Tibial artery (tissue), 4 donors: ENCODE results near the gene ADRB1.

Source experiments
- DNase-seq, 2 donors: peaks; one replicate each; pipeline ENCODE4 v3.0.0-alpha.2; 2019
- H3K27ac ChIP-seq, 2 donors: fragments of 200-600 bp; sonication (generic) in 1 of 2; 1 replicate in 1 of 2; 2 replicates in 1 of 2; pipeline ENCODE4 v1.5.1; 2018 to 2019; ENCODE audit warnings: mild to moderate bottlenecking in 1 of 2
- H3K27me3 ChIP-seq, 2 donors: fragments of 200-600 bp; sonication (generic) in 1 of 2; one replicate each; pipeline versions ENCODE4 v1.5.1 to v1.6.0; 2016 to 2019
- H3K36me3 ChIP-seq, 3 donors: fragments of 200-600 bp; sonication (generic) in 2 of 3; one replicate each; pipeline ENCODE4 v1.5.1; 2016 to 2019; ENCODE audit warnings: mild to moderate bottlenecking in 2 of 3
- H3K4me1 ChIP-seq, 4 donors: fragments of 200-600 bp; sonication (generic) in 2 of 4; 1 replicate in 3 of 4; 2 replicates in 1 of 4; pipeline ENCODE4 v1.5.1; 2016 to 2019
- H3K4me3 ChIP-seq, 2 donors: fragments of 200-600 bp; sonication (generic) in 1 of 2; 1 replicate in 1 of 2; 2 replicates in 1 of 2; pipeline ENCODE4 v1.5.1; 2018 to 2019; ENCODE audit warnings: mild to moderate bottlenecking in 2 of 2
- H3K9me3 ChIP-seq, 3 donors: fragments of 200-600 bp; sonication (generic) in 1 of 3; one replicate each; pipeline ENCODE4 v1.5.1; 2016 to 2019
- intact Hi-C: fragments of 100-400 bp; cut with DNase I; formaldehyde crosslinking; loops from one replicate; pipeline ENCODE4 v1.15.0; 2023; ENCODE audit warnings: low total_unique reads
- TF ChIP-seq, protein P1 (sequence below), 2 experiments: fragments of 200-600 bp in 1 of 2; fragments of 450-650 bp in 1 of 2; IDR thresholded peaks; one replicate each; pipeline ENCODE4 v1.5.1; 2017 to 2019; ENCODE audit warnings: antibody characterized with exemption in 2 of 2, mild to moderate bottlenecking in 1 of 2, moderate library complexity in 1 of 2

Gene ADRB1

DNA sequence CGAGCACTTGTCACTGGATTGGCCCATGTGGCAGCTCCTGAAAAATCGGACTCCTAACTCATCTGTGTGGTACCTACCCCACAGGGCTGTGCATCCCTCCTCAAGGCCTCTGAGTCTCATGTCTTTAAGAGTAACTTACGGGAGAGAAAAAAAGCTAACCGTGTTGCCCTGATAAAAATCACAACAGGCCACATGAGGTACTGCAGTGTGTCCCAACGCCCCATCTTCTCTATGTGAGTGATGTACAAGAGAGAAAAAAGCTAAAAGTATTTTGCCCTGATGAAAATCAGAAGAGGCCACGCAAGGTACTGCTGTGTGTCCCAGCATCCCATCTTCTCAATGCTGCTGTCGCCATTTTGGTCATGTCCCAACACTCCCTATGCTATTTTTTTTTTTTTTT lies 41.2 kb upstream of the ADRB1 start:
- intact Hi-C loops: no loop called here
- Histone ChIP-seq H3K27me3 (no peaks in the 10 kb centered on the region), H3K36me3 (no peaks in the 10 kb centered on the region), H3K9me3 (no peaks in the 10 kb centered on the region), H3K27ac (no peak overlapping the region), H3K4me1 (no peaks in the 10 kb centered on the region), H3K4me3 (no peak overlapping the region)
- TF ChIP-seq, protein P1, sequence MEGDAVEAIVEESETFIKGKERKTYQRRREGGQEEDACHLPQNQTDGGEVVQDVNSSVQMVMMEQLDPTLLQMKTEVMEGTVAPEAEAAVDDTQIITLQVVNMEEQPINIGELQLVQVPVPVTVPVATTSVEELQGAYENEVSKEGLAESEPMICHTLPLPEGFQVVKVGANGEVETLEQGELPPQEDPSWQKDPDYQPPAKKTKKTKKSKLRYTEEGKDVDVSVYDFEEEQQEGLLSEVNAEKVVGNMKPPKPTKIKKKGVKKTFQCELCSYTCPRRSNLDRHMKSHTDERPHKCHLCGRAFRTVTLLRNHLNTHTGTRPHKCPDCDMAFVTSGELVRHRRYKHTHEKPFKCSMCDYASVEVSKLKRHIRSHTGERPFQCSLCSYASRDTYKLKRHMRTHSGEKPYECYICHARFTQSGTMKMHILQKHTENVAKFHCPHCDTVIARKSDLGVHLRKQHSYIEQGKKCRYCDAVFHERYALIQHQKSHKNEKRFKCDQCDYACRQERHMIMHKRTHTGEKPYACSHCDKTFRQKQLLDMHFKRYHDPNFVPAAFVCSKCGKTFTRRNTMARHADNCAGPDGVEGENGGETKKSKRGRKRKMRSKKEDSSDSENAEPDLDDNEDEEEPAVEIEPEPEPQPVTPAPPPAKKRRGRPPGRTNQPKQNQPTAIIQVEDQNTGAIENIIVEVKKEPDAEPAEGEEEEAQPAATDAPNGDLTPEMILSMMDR (IDR thresholded peaks at IDR 0.05): no peak
- no peak for DNase-seq

DNA sequence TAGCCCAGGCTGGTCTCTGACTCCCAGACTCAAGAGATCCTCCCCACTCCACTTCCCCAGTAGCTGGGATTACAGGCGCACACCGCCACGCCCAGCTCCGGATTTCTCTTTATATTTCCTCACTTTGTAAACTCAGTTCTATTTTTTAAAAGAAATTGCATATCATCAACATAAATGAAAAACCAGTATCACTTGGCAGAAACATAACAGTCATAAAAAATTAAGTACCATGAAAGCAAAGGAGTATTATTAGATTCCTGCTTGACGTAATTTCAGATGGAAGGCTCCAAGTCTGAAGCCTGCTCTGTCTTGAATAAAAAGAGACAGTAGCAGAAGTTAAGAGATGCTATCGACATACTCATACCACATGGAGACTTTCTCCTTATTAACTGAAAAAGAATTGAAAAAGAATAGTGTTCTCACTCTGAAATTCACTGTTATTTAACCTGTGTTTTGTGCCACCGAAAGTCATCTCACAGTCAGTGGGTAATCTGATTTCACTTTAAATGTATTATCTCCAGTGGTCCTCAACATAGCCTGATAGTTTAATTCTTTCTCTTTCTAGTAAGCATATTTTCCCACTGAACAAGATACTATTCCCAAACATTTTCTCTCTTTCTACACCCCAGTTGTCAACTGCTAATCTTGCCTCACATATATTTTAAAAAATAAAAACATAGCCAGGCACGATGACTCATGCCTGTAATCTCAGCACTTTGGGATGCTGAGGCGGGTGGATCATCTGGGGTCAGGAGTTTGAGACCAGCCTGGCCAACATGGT lies 40.3 kb upstream of the ADRB1 start:
- Histone ChIP-seq H3K4me1 (no peaks in the 10 kb centered on the region), H3K27me3 (no peaks in the 10 kb centered on the region), H3K36me3 (no peaks in the 10 kb centered on the region), H3K4me3 (no peak overlapping the region), H3K27ac (no peak overlapping the region), H3K9me3 (no peaks in the 10 kb centered on the region)
- intact Hi-C loops: no loop called here
- DNase-seq: no peak
- TF ChIP-seq, protein P1 (IDR thresholded peaks at IDR 0.05): no peak

DNA sequence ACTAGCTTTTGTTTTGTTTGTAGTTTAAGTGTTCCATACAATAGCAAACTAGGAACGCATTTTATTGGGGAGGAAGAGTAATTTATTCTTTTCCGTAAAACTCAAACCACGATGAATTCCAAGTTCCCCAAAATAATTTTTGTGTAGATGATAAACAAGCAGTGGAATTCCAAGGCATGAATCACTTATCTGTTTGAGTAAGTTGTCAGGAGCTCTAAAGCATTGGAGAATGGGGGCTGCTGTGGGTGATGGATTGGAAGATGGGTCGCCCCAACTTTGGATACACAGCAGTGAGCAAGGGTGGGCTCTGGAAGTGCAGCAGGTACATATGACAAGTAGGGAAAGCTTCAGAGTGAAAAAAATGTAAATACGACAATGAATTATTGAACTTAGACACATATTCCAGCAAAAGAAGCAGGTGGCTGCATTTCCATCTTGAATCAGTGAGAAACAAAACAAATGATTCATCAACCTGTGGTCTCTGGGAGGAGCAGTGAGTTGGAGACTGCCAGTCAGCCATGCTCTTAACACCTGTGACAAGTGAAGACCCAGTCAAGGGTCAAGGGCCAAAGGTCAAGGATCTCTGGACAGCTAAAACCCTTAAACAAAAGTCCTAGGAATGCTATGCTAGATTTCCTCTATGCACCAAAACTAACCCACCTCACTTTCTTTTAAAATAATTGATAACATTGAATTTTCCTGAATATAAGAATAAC lies 34.2 kb upstream of the ADRB1 start:
- DNase-seq: no peak
- no peaks in the 10 kb centered on the region for H3K36me3 ChIP-seq
- no peak overlapping the region for H3K27ac ChIP-seq
- TF ChIP-seq, protein P1 (IDR thresholded peaks at IDR 0.05): no peak
- no peaks in the 10 kb centered on the region for H3K4me1 ChIP-seq
- H3K9me3 ChIP-seq: no peaks in the 10 kb centered on the region
- intact Hi-C loops: no loop called here
- H3K27me3 ChIP-seq: peaks cover 0 to 4% of the 10 kb centered on the region in 2 donors
- H3K4me3 ChIP-seq: no peak overlapping the region

DNA sequence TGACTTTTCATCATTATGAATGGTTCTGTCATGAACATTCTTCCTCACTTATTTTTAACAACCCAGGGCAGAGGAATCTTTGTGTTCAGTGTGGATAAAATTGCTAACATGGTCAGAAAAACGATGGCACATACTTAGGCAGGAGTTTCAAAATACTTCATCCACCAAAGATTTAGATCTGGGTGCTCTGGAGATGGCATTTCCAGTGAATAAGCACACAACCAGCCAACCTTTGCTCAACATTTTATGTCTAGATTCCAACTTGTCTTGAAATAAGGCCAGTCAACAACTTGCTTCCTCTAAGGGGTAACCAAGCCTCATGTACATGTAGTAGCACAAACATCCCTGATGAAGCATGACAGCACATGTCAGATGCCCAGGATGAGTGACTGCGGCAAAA lies 33.4 kb upstream of the ADRB1 start:
- no peaks in the 10 kb centered on the region for H3K9me3 ChIP-seq
- DNase-seq: no peak
- no peaks in the 10 kb centered on the region for H3K36me3 ChIP-seq
- H3K27me3 ChIP-seq: peaks cover 0 to 4% of the 10 kb centered on the region in 2 donors
- intact Hi-C loops: no loop called here
- H3K4me1 ChIP-seq: no peaks in the 10 kb centered on the region
- H3K4me3 ChIP-seq: no peak overlapping the region
- no peak overlapping the region for H3K27ac ChIP-seq
- TF ChIP-seq, protein P1 (IDR thresholded peaks at IDR 0.05): no peak

DNA sequence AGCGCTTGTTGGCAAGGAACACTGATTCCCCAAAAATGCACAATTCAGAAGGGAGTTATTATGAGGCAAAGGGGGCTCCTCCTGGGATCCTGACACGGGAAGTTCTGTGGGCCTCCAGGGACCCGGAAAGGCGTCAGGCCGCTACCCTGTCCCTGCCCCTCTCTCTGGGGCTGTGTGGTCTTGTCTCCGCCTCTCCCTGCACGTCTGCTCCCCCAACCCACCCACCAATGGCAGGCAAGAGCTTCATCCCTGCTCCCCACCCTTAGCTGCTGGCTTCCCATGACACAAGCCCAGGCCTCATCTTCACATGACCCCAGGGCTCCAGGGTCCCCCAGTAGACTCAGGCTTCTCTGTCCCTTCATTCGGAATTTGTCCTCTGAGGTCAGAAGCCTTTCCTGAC lies 31.0 kb upstream of the ADRB1 start:
- no peaks in the 10 kb centered on the region for H3K4me1 ChIP-seq
- H3K27ac ChIP-seq: no peak overlapping the region
- H3K36me3 ChIP-seq: no peaks in the 10 kb centered on the region
- H3K27me3 ChIP-seq: peaks cover 0 to 6% of the 10 kb centered on the region in 2 donors
- TF ChIP-seq, protein P1 (IDR thresholded peaks at IDR 0.05): no peak
- no peak overlapping the region for H3K4me3 ChIP-seq
- no peaks in the 10 kb centered on the region for H3K9me3 ChIP-seq
- DNase-seq: no peak
- intact Hi-C loops: no loop called here
